Osteoblast (primary cell): ENCODE results near the gene EPHA1. TPM values are rescaled to one million over a fixed set of nuclear protein-coding genes. Genes with fewer than 3 reads are reported as not detected.
A peak's percentile ranks its signal among the peaks of the same experiment; 100 is the strongest.

Experiments used
- DNase-seq: peaks from one replicate; pipeline ENCODE4 v3.0.0; 2011; ENCODE audit warnings: low spot score, mixed read lengths; ENCODE audit not compliant: insufficient read length; ENCODE audit errors: missing footprints
- H2AFZ ChIP-seq: 2 replicates; pipeline ENCODE4 v1.6.0; 2011; ENCODE audit warnings: mild to moderate bottlenecking, low read length
- H3K27ac ChIP-seq: 2 replicates; pipeline ENCODE4 v1.5.1; 2011; ENCODE audit warnings: mild to moderate bottlenecking, low read depth, low read length, moderate library complexity
- H3K27me3 ChIP-seq: 2 replicates; pipeline ENCODE4 v1.6.0; 2012; ENCODE audit warnings: mild to moderate bottlenecking, control low read depth, inconsistent platforms, low read length, moderate library complexity; ENCODE audit not compliant: insufficient read depth
- H3K36me3 ChIP-seq: 2 replicates; pipeline ENCODE4 v1.5.1; 2011; ENCODE audit warnings: mild to moderate bottlenecking, low read length, control low read depth, moderate library complexity; ENCODE audit not compliant: insufficient read depth
- H3K4me1 ChIP-seq: 2 replicates; pipeline ENCODE4 v1.5.1; 2011; ENCODE audit warnings: mild to moderate bottlenecking, low read length, control low read depth, moderate library complexity; ENCODE audit not compliant: insufficient read depth
- H3K4me2 ChIP-seq: 2 replicates; pipeline ENCODE4 v1.6.0; 2011; ENCODE audit warnings: mild to moderate bottlenecking, low read length; ENCODE audit not compliant: insufficient read depth
- H3K4me3 ChIP-seq: fragments of 200-600 bp; sonication (generic); 3 replicates; pipeline ENCODE4 v1.5.1; 2012; ENCODE audit warnings: mild to moderate bottlenecking, low read length, inconsistent platforms; ENCODE audit not compliant: insufficient read depth
- H3K79me2 ChIP-seq: 2 replicates; pipeline ENCODE4 v1.6.0; 2012; ENCODE audit warnings: mild to moderate bottlenecking, low read length, control low read depth, inconsistent platforms; ENCODE audit not compliant: insufficient read depth
- H3K9me3 ChIP-seq: 2 replicates; pipeline ENCODE4 v1.5.1; 2011; ENCODE audit warnings: low read depth, low read length, control low read depth
- H4K20me1 ChIP-seq: 2 replicates; pipeline ENCODE4 v1.6.0; 2012; ENCODE audit warnings: mild to moderate bottlenecking, low read length, control low read depth; ENCODE audit not compliant: insufficient read depth
- CTCF ChIP-seq: IDR thresholded peaks from 2 replicates; pipeline ENCODE4 v1.5.1; 2011; ENCODE audit warnings: mild to moderate bottlenecking, low read depth, low read length, moderate library complexity; ENCODE audit errors: extremely low read depth
- total RNA-seq: library from RNA; depleted of rRNA; stranded (reverse); fragments of >200 nt; gene quantifications from 2 replicates; pipeline ENCODE4 v1.2.3, GENCODE V29; 2012

EPHA1 gene
- total RNA-seq, 1 donor, result not detected

- Histone ChIP-seq H2AFZ (no peak overlapping the region), H3K36me3 (no peaks in the 10 kb centered on the region), H4K20me1 (no peaks in the 10 kb centered on the region), H3K4me1 (peaks cover 6% of the 10 kb centered on the region), H3K79me2 (no peaks in the 10 kb centered on the region), H3K4me3 (no peak overlapping the region), H3K4me2 (no peak overlapping the region), H3K27me3 (peaks cover 22% of the 10 kb centered on the region), H3K9me3 (no peaks in the 10 kb centered on the region), H3K27ac (no peak overlapping the region)
- peak; percentile 74 for DNase-seq
- no peak for TF ChIP-seq CTCF
Measured at GRCh38 chr7:143367972-143368371, 40.7 kb downstream of the EPHA1 start.

DNA sequence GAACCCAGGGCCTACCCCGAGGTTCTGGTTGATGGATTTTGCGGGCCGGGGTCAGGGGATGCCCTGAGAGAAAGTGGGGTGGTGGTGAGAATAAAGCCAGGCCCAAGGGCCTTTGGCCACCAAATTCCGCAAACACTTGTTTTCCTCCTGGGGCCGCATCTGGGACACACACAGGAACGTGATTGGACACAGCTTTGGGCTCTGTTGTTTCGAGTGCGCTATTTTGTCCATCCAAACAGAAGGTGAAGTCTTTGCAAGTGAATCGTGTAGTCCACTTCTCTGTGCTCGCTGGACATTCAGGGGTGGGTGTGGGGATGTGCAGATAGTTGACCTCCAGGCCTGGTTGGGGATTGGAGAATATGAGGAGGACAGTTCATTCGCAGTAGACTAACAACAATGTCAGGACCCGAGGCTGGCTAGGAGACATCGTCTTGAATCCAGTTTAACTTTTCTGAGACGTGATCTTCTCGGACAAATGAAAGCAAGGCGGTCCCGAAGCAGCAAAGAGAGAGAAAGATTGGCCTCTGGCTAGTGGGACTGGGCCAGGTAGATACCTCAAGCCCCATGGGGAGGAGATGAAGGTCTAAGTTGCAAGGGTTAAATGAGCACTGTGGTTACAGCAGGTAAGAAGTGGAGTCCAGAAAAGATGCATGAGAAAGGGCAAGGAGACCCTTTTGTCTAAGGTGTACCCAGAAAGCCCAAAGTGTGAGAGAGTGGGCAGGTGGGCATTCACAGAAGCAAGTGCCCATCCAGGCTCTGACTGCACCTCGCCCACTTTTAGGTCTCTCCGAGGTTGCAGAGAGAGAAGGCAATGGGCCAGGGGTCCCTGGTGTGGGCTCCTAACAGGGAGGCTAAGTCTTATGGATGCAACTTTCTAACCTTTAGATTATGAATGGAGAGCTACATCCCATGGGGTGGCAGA lies 45.4 kb downstream of the EPHA1 start:
- peak overlapping the region; percentile 32 for H3K4me2 ChIP-seq
- no peaks in the 10 kb centered on the region for H4K20me1 ChIP-seq
- H3K79me2 ChIP-seq, result no peaks in the 10 kb centered on the region
- H3K4me3 ChIP-seq, result peak overlapping the region; percentile 45
- peak; percentile 89 for DNase-seq
- no peak for TF ChIP-seq CTCF
- H3K4me1 ChIP-seq, result no peaks in the 10 kb centered on the region
- no peaks in the 10 kb centered on the region for H3K9me3 ChIP-seq
- H3K27me3 ChIP-seq, result peaks cover 41% of the 10 kb centered on the region
- no peak overlapping the region for H2AFZ ChIP-seq
- H3K27ac ChIP-seq, result no peak overlapping the region
- H3K36me3 ChIP-seq, result no peaks in the 10 kb centered on the region

- Histone ChIP-seq H3K4me3 (peak within 1 kb of the TSS; percentile 72), H3K27ac (no peak within 1 kb of the TSS), H2AFZ (peak within 1 kb of the TSS; percentile 65), H3K4me2 (peak within 1 kb of the TSS; percentile 83), H4K20me1 (no peaks in the 10 kb centered on the region), H3K79me2 (no peaks in the 10 kb centered on the region), H3K27me3 (peaks cover 41% of the 10 kb centered on the region), H3K4me1 (no peaks in the 10 kb centered on the region), H3K36me3 (no peaks in the 10 kb centered on the region), H3K9me3 (no peaks in the 10 kb centered on the region)
- TF ChIP-seq CTCF, result no peak
- DNase-seq, result peak; percentile 95
Measured at GRCh38 chr7:143362131-143363015, 46.3 kb downstream of the EPHA1 start, which contains the start of gene FAM131B. FAM131B (minus strand) TSS chr7:143362713; CDS start chr7:143362603, 110 bp downstream.
